ENCODE measurements around the gene MAP3K5.
A peak's percentile ranks its signal among the peaks of the same experiment; 100 is the strongest.

Gene MAP3K5

DNA sequence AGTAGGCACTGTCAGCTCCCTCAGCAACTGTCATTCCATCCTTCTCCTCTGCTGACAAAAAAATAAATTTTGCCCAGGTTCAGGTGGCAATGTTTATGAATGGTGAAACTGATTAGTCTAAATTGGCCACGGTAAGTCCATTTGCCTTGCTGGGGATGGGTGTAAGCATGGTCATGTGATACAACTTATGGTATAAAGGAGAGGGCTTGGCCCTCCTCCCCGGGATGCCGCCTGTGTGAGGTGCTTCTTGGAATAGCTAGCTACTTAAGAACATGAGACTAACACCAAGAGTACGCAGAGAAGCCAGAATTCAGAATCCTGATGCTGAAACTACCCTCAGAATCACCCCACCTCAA, 147.7 kb downstream of the MAP3K5 start:
- TF ChIP-seq CTCF (IDR thresholded peaks at IDR 0.05; ENCODE audit: insufficient read depth, missing control alignments), result no peak
- FAIRE-seq, result no peak
- no peak for DNase-seq (ENCODE audit: insufficient read length, low spot score)

GRCh38 chr6:136643850-136644596, 148.3 kb downstream of the MAP3K5 start:
- TF ChIP-seq CTCF (IDR thresholded peaks at IDR 0.05; ENCODE audit: insufficient read depth, missing control alignments), result peak; percentile 93

GRCh38 chr6:136641873-136642465, 150.3 kb downstream of the MAP3K5 start:
- no peak for TF ChIP-seq CTCF (IDR thresholded peaks at IDR 0.05; ENCODE audit: insufficient read depth, missing control alignments)
- DNase-seq (ENCODE audit: insufficient read length, low spot score) (no peak), FAIRE-seq (no peak)

More at GRCh38 chr6:136643850-136644596, 148.3 kb downstream of the MAP3K5 start:
- peak; percentile 77 for FAIRE-seq
- peak; percentile 44 for DNase-seq (ENCODE audit: insufficient read length, low spot score)

DNA sequence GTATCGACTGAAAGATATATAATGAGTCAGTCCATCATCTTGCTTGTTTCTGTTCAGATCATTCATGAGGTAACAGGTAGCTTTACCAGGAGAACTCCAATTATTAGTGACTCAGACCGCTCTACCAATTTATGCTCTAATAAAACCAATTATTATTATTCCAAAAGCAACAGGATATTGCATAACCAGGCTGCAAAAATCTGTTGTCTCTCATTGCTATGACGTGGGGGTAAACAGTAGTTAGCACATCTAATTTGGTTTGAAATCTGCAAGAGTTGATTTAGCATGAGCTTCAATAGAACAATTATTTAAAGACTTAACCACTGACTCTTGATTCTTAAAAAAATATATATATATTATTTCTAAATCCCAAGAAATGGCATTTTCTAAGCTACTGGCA, 151.1 kb downstream of the MAP3K5 start:
- no peak for TF ChIP-seq CTCF (IDR thresholded peaks at IDR 0.05; ENCODE audit: insufficient read depth, missing control alignments)
- FAIRE-seq (no peak), DNase-seq (ENCODE audit: insufficient read length, low spot score) (no peak)

- DNase-seq (ENCODE audit: insufficient read length, low spot score) (no peak), FAIRE-seq (no peak)
- no peak for TF ChIP-seq CTCF (IDR thresholded peaks at IDR 0.05; ENCODE audit: insufficient read depth, missing control alignments)
These were observed 152.0 kb downstream of the MAP3K5 start for GRCh38 chr6:136640132-136640915.

- DNase-seq (ENCODE audit: insufficient read length, low spot score), result no peak
- no peak for TF ChIP-seq CTCF (IDR thresholded peaks at IDR 0.05; ENCODE audit: insufficient read depth, missing control alignments)
- FAIRE-seq, result no peak
These were observed 152.6 kb downstream of the MAP3K5 start for GRCh38 chr6:136639702-136640101.

Data from D721Med (cell line).